Transverse colon (tissue), 4 donors: ENCODE measurements around the gene PCNX4. TPM values are rescaled to one million over a fixed set of nuclear protein-coding genes. Genes with fewer than 3 reads are reported as not detected.

Source experiments
- DNase-seq: peaks from one replicate; pipeline ENCODE4 v3.0.0-alpha.2; 2019
- H3K27ac ChIP-seq, 4 donors: fragments of 200-600 bp; sonication (generic); 2 replicates each; pipeline ENCODE4 v1.5.1; 2016 to 2018; ENCODE audit warnings: inconsistent platforms in 4 of 4
- H3K27me3 ChIP-seq: fragments of 200-600 bp; sonication (generic); 2 replicates; pipeline ENCODE4 v1.5.1; 2017; ENCODE audit warnings: inconsistent platforms
- H3K36me3 ChIP-seq, 4 donors: fragments of 200-600 bp; sonication (generic); 2 replicates each; pipeline ENCODE4 v1.5.1; 2017 to 2019; ENCODE audit warnings: inconsistent platforms in 4 of 4
- H3K4me1 ChIP-seq, 4 donors: fragments of 200-600 bp; sonication (generic); 2 replicates each; pipeline ENCODE4 v1.5.1; 2017 to 2020; ENCODE audit warnings: inconsistent platforms in 4 of 4
- H3K4me3 ChIP-seq, 4 donors: fragments of 200-600 bp; sonication (generic); 1 replicate in 1 of 4; 2 replicates in 3 of 4; pipeline versions ENCODE4 v1.5.1 to v1.6.1; 2017 to 2019; ENCODE audit warnings: inconsistent platforms in 4 of 4
- H3K9me3 ChIP-seq, 2 donors: fragments of 200-600 bp; sonication (generic); 2 replicates each; pipeline ENCODE4 v1.5.1; 2017 to 2019; ENCODE audit warnings: inconsistent platforms in 2 of 2
- EP300 ChIP-seq: sonication (generic); formaldehyde crosslinking; IDR thresholded peaks from one replicate; pipeline ENCODE4 v1.6.1; 2017; ENCODE audit warnings: antibody characterized with exemption, low read depth
- POLR2A ChIP-seq: fragments of 450-650 bp; IDR thresholded peaks from one replicate; pipeline ENCODE4 v1.6.1; 2016; ENCODE audit warnings: antibody characterized with exemption, mild to moderate bottlenecking, moderate library complexity
- POLR2AphosphoS5 ChIP-seq, 3 donors: sonication (generic); formaldehyde crosslinking; IDR thresholded peaks; one replicate each; pipeline ENCODE4 v1.6.1; 2016; ENCODE audit warnings: antibody characterized with exemption in 3 of 3
- WGBS, 2 donors: methylation state at CpG; one replicate each; pipeline ENCODE4 v1.1.5; 2018; ENCODE audit warnings: low coverage in 1 of 2; 5-methylcytosine and 5-hydroxymethylcytosine counted together
- in situ Hi-C, 4 donors: fragments of 200-750 bp; cut with MboI; loops; one replicate each; pipeline versions ENCODE4 v1.15.0 to v1.15.1; 2017; ENCODE audit warnings: low sequenced_read_pairs in 3 of 4, low pct_ligation_motif_present in 1 of 4, low pct_unique_long_range_greater_than_20kb in 1 of 4
- intact Hi-C: fragments of 100-400 bp; cut with DNase I; formaldehyde crosslinking; loops from one replicate; pipeline ENCODE4 v1.15.1; 2023; ENCODE audit warnings: low total_unique reads
- total RNA-seq, 4 donors: library from RNA; depleted of rRNA; stranded (reverse); fragments of >200 nt; gene quantifications; one replicate each; pipeline ENCODE4 v1.1.0, GENCODE V29; 2016
- TF ChIP-seq, protein P1 (sequence below), 5 experiments: fragments of 200-600 bp in 3 of 5; fragments of 450-650 bp in 2 of 5; sonication (generic) in 3 of 5; IDR thresholded peaks; 1 replicate in 2 of 5; 2 replicates in 3 of 5; pipeline ENCODE4 v1.5.1; 2016 to 2017; ENCODE audit warnings: antibody characterized with exemption in 5 of 5, inconsistent platforms in 3 of 5, mild to moderate bottlenecking in 2 of 5, moderate library complexity in 1 of 5

PCNX4 gene
- total RNA-seq, 4 donors from 2014 or later, result 32.9 to 118 (median 54.8) TPM

DNA sequence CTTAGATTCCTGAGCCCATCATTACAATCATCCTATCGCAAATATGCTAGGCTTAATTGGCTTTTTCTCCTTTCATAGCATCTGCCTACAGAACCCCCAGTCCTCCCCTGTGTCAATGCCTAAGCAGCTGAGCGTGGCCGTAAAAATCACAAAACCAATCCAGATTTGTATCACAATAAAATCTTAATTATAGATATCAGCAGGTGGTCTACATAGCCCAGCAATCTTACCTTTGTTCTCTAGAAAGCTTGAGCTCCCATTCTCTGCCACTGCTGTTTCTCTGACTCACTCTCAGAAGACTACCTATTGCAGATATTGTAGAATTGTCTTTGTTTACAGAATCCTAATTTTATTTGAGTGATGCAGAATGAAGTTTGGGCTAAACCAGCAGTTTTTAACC is 119.4 kb downstream of the PCNX4 start:
- 92 to 97% methylated on average over 3 of the region's 3 CpGs for WGBS, 2 donors

DNA sequence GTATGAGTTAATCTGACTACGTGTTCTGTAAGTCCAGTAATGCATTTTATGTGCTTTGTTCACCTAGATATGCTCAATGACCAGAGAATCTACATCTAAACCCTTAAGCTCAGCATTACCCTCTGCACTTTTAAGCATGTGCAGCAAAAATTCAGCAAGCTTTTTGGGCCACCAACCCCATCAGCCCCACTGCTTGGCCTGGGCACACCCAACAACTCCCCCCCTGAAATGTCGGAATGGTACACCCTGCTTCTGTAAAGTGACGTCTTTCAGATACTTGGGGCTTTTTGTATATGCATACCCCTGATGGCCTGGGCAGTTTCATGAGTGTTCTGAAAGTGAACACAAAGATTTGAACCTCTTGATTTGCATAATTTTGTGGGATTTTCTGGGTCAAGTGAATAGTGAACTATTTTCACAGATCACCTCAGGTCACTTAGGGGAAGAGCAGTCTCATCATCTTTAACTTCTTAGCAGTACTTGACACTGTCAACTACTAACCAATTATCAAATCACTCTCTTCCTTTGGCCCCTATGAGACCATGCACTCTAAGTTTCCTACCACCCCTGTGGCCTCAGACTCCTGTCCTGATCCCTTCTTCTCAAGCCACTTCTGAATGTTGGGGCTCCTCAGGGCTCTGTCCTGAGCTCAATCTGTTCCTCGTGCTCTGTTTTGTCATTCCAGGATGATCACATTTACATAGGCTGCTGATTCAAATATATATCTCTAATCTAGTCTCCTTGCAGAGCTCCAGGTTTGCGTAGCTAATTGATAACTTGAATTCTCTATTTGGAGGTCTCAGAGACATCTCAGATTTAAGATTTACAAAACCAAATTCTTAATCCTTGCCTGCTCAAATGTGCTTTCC is 121.0 kb downstream of the PCNX4 start:
- in situ Hi-C loops, result no loop called here
- 76 to 85% methylated on average over 2 to 5 of the region's 5 CpGs for WGBS, 2 donors

More for the DNA sequence above, 119.4 kb downstream of the PCNX4 start:
- Histone ChIP-seq H3K27ac (no peak overlapping the region), H3K36me3 (no peaks in the 10 kb centered on the region), H3K27me3 (no peaks in the 10 kb centered on the region), H3K4me3 (no peak overlapping the region), H3K4me1 (peaks cover 3 to 26% (median 21%) of the 10 kb centered on the region in 4 donors), H3K9me3 (no peaks in the 10 kb centered on the region)
- TF ChIP-seq EP300, result no peak
- TF ChIP-seq, protein P1, sequence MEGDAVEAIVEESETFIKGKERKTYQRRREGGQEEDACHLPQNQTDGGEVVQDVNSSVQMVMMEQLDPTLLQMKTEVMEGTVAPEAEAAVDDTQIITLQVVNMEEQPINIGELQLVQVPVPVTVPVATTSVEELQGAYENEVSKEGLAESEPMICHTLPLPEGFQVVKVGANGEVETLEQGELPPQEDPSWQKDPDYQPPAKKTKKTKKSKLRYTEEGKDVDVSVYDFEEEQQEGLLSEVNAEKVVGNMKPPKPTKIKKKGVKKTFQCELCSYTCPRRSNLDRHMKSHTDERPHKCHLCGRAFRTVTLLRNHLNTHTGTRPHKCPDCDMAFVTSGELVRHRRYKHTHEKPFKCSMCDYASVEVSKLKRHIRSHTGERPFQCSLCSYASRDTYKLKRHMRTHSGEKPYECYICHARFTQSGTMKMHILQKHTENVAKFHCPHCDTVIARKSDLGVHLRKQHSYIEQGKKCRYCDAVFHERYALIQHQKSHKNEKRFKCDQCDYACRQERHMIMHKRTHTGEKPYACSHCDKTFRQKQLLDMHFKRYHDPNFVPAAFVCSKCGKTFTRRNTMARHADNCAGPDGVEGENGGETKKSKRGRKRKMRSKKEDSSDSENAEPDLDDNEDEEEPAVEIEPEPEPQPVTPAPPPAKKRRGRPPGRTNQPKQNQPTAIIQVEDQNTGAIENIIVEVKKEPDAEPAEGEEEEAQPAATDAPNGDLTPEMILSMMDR (IDR thresholded peaks at IDR 0.05), result no peak
- no peak for TF ChIP-seq POLR2AphosphoS5 (IDR thresholded peaks at IDR 0.05)
- no peak for TF ChIP-seq POLR2A
- intact Hi-C loops, result no loop called here
- no peak for DNase-seq
- in situ Hi-C loops, result no loop called here

DNA sequence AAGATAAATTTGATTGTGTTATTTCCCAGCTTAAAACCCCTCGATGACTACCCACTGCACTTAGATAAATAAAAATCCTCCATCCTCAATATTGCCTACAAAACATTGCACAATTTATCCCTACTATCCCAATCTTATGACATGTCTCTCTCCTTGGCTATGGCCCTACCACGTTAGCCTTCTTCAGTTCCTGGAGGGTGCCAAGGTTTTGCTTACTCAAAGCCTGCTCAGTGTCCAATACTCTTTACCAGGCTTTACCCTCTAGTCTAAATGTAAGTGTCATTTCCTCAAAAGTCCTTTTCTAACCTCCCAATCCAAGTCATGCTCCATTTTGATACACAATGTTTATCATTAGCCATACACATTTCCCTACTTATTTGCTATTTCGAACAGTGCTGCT is 122.3 kb downstream of the PCNX4 start:
- Histone ChIP-seq H3K4me1 (peaks cover 3 to 31% (median 22%) of the 10 kb centered on the region in 4 donors), H3K27ac (peak overlapping the region; percentile 72 to 88 (median 79)), H3K36me3 (no peaks in the 10 kb centered on the region), H3K27me3 (no peaks in the 10 kb centered on the region), H3K4me3 (no peak overlapping the region), H3K9me3 (no peaks in the 10 kb centered on the region)
- WGBS, 2 donors, result 25 to 31% methylated on average over 3 of the region's 3 CpGs
- DNase-seq, result no peak
- intact Hi-C loops (no loop called here), in situ Hi-C loops (no loop called here)
- TF ChIP-seq POLR2AphosphoS5 (IDR thresholded peaks at IDR 0.05) (no peak), POLR2A (no peak)
- TF ChIP-seq, protein P1 (IDR thresholded peaks at IDR 0.05), result no peak

More for the DNA sequence above, 121.0 kb downstream of the PCNX4 start:
- intact Hi-C loops, result no loop called here
- Histone ChIP-seq H3K27ac (no peak overlapping the region), H3K9me3 (no peaks in the 10 kb centered on the region), H3K4me3 (no peak overlapping the region), H3K4me1 (peaks cover 3 to 31% (median 22%) of the 10 kb centered on the region in 4 donors), H3K36me3 (no peaks in the 10 kb centered on the region), H3K27me3 (no peaks in the 10 kb centered on the region)
- TF ChIP-seq EP300 (no peak), POLR2A (no peak), POLR2AphosphoS5 (IDR thresholded peaks at IDR 0.05) (no peak)
- TF ChIP-seq, protein P1 (IDR thresholded peaks at IDR 0.05), result no peak
- no peak for DNase-seq

DNA sequence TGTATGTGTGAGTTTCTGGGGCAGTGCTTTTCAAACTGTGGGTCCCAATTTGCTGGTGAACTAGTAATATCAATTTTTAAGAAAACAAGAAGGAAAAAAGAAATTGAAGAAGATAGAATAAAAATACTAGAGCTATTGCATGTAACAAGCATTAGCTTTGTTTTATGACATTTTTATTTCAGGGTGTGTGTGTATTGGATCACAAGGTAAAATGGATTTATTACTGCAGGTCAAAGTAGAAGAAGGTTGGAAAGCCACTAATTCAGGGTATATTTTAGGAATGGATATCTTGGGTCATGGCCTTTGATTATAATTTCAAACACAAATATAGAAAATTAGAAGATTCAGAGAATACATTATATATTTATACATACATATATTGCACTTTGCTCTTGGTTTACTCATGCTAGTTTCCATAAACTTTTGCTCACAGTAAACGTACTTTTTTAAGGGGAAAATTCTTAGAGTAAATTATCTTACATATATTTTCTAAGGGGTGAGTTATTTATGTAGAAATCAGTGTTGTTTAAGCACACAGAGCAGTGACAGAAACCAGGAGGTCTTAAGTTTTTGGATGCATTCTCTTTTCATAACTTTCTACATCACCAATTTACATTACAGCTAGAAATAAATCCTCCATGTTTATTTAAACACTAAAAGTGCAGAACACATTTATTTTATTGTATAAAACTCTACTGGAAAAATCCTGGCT is 122.8 kb downstream of the PCNX4 start:
- WGBS, 2 donors, result 16 to 31% methylated on average over 1 of the region's 1 CpG
- Histone ChIP-seq H3K9me3 (no peaks in the 10 kb centered on the region), H3K4me1 (peaks cover 3 to 31% (median 22%) of the 10 kb centered on the region in 4 donors), H3K27ac (peak overlapping the region; percentile 72 to 88 (median 79)), H3K4me3 (no peak overlapping the region), H3K27me3 (no peaks in the 10 kb centered on the region), H3K36me3 (no peaks in the 10 kb centered on the region)
- in situ Hi-C loops (no loop called here), intact Hi-C loops (no loop called here)
- DNase-seq, result no peak
- TF ChIP-seq EP300 (no peak), POLR2A (no peak), POLR2AphosphoS5 (IDR thresholded peaks at IDR 0.05) (peak in 1 of 3 donors; percentile 34)
- TF ChIP-seq, protein P1 (IDR thresholded peaks at IDR 0.05), result no peak
